Liver (tissue), 9 donors: Measurements from ENCODE around the gene EXOC6. TPM values are rescaled to one million over a fixed set of nuclear protein-coding genes. Genes with fewer than 3 reads are reported as not detected.

Source experiments
- DNase-seq: peaks from one replicate; pipeline ENCODE4 v3.0.0-alpha.2; 2017; ENCODE audit warnings: low spot score
- H3K27ac ChIP-seq, 2 donors: one replicate each; pipeline ENCODE4 v1.7.0; 2013; ENCODE audit warnings: inconsistent platforms in 2 of 2, low read length in 2 of 2, control low read depth in 1 of 2, low read depth in 1 of 2, mild to moderate bottlenecking in 1 of 2
- H3K27me3 ChIP-seq, 4 donors: one replicate each; pipeline versions ENCODE4 v1.6.1 to v1.7.0; 2013; ENCODE audit warnings: low read length in 3 of 4, inconsistent platforms in 1 of 4, mild to moderate bottlenecking in 1 of 4, moderate library complexity in 1 of 4; ENCODE audit not compliant: control insufficient read depth in 4 of 4, insufficient read depth in 4 of 4
- H3K36me3 ChIP-seq, 4 donors: one replicate each; pipeline versions ENCODE4 v1.6.1 to v1.7.0; 2013; ENCODE audit warnings: low read length in 3 of 4, mild to moderate bottlenecking in 3 of 4, low read depth in 1 of 4, moderate library complexity in 1 of 4; ENCODE audit not compliant: control insufficient read depth in 4 of 4, insufficient read depth in 3 of 4
- H3K4me1 ChIP-seq, 4 donors: one replicate each; pipeline versions ENCODE4 v1.6.1 to v1.7.0; 2013; ENCODE audit warnings: low read length in 3 of 4, mild to moderate bottlenecking in 3 of 4, moderate library complexity in 1 of 4; ENCODE audit not compliant: control insufficient read depth in 4 of 4, insufficient read depth in 4 of 4
- H3K4me3 ChIP-seq, 3 donors: one replicate each; pipeline versions ENCODE4 v1.6.1 to v1.7.0; 2013; ENCODE audit warnings: low read length in 3 of 3, control low read depth in 1 of 3, low read depth in 1 of 3, mild to moderate bottlenecking in 1 of 3
- H3K9ac ChIP-seq, 2 donors: one replicate each; pipeline ENCODE4 v1.7.0; 2013; ENCODE audit warnings: low read length in 2 of 2, mild to moderate bottlenecking in 2 of 2, moderate library complexity in 2 of 2, control low read depth in 1 of 2, low read depth in 1 of 2
- H3K9me3 ChIP-seq, 4 donors: one replicate each; pipeline versions ENCODE4 v1.6.1 to v1.7.0; 2013; ENCODE audit warnings: low read length in 3 of 4; ENCODE audit not compliant: control insufficient read depth in 4 of 4
- ATF3 ChIP-seq: IDR thresholded peaks from 2 replicates; pipeline ENCODE4 v1.6.1; 2016; ENCODE audit warnings: antibody characterized with exemption
- CTCF ChIP-seq: fragments of 150-350 bp; IDR thresholded peaks from 2 replicates; pipeline ENCODE4 v1.5.1; 2017; ENCODE audit warnings: improper control_type of control experiment, low read depth, low read length; ENCODE audit not compliant: missing input control
- EGR1 ChIP-seq, 2 donors: IDR thresholded peaks; 2 replicates each; pipeline ENCODE4 v1.6.1; 2016 to 2018; ENCODE audit warnings: antibody characterized with exemption in 2 of 2, low read depth in 2 of 2
- FOXA1 ChIP-seq: IDR thresholded peaks from 2 replicates; pipeline ENCODE4 v1.6.1; 2016; ENCODE audit warnings: antibody characterized with exemption
- FOXA2 ChIP-seq: IDR thresholded peaks from 2 replicates; pipeline ENCODE4 v1.6.1; 2016; ENCODE audit warnings: antibody characterized with exemption
- GABPA ChIP-seq, 2 donors: IDR thresholded peaks in 1 of 2; conservative IDR thresholded peaks in 1 of 2; 2 replicates each; pipeline ENCODE4 v1.6.1; 2016; ENCODE audit warnings: antibody characterized with exemption in 2 of 2, mild to moderate bottlenecking in 1 of 2, moderate library complexity in 1 of 2
- HNF4A ChIP-seq, 2 donors: conservative IDR thresholded peaks; 2 replicates each; pipeline ENCODE4 v1.6.1; 2016; ENCODE audit warnings: antibody characterized with exemption in 2 of 2, mild to moderate bottlenecking in 2 of 2
- HNF4G ChIP-seq: IDR thresholded peaks from 2 replicates; pipeline ENCODE4 v1.6.1; 2016; ENCODE audit warnings: antibody characterized with exemption
- JUND ChIP-seq, 2 donors: IDR thresholded peaks; 2 replicates each; pipeline ENCODE4 v1.6.1; 2016; ENCODE audit warnings: antibody characterized with exemption in 2 of 2
- NR2F2 ChIP-seq: IDR thresholded peaks from 2 replicates; pipeline ENCODE4 v1.6.1; 2016; ENCODE audit warnings: antibody characterized with exemption
- RAD21 ChIP-seq, 2 donors: IDR thresholded peaks; 2 replicates each; pipeline ENCODE4 v1.6.1; 2016; ENCODE audit warnings: antibody characterized with exemption in 2 of 2, mild to moderate bottlenecking in 2 of 2
- RXRA ChIP-seq, 2 donors: IDR thresholded peaks; 2 replicates each; pipeline ENCODE4 v1.6.1; 2017 to 2018; ENCODE audit warnings: antibody characterized with exemption in 2 of 2, mild to moderate bottlenecking in 1 of 2
- SP1 ChIP-seq: IDR thresholded peaks from 2 replicates; pipeline ENCODE4 v1.6.1; 2018; ENCODE audit warnings: antibody characterized with exemption, mild to moderate bottlenecking
- TAF1 ChIP-seq: conservative IDR thresholded peaks from 2 replicates; pipeline ENCODE4 v1.6.1; 2016; ENCODE audit warnings: antibody characterized with exemption, mild to moderate bottlenecking
- YY1 ChIP-seq: IDR thresholded peaks from 2 replicates; pipeline ENCODE4 v1.6.1; 2016; ENCODE audit warnings: antibody characterized with exemption, mild to moderate bottlenecking
- WGBS: extraction: QIAGEN DNeasy Blood & Tissue Kit; methylation state at CpG from one replicate; pipeline ENCODE4 v1.1.7; 2013; 5-methylcytosine and 5-hydroxymethylcytosine counted together
- polyA plus RNA-seq, 2 donors: library from polyadenylated mRNA; stranded (reverse) in 1 of 2; unstranded in 1 of 2; fragments of 200-250 nt in 1 of 2; fragments of >200 nt in 1 of 2; fragmentation: Nextera tagmentation in 1 of 2; extraction: Ambion mirVana in 1 of 2; gene quantifications; one replicate each; pipeline versions ENCODE4 v1.2.1 to v1.2.3, GENCODE V29; 2013 to 2015
- total RNA-seq, 2 donors: library from RNA; depleted of rRNA; stranded (reverse); fragments of >200 nt; gene quantifications; one replicate each; pipeline ENCODE4 v1.2.3, GENCODE V29; 2014
- TF ChIP-seq, protein P1 (sequence below): IDR thresholded peaks from 2 replicates; pipeline ENCODE4 v1.6.1; 2016; ENCODE audit warnings: antibody characterized with exemption
- TF ChIP-seq, protein P2 (sequence below): IDR thresholded peaks from 2 replicates; pipeline ENCODE4 v1.6.1; 2016; ENCODE audit warnings: antibody characterized with exemption, mild to moderate bottlenecking
- donor health status: healthy.
- donor health status: healthy.
- donor health status: healthy.
- donor health status: healthy.
- donor health status: healthy.

The EXOC6 gene
- total and polyA plus RNA-seq, 4 donors, result 6.5 to 35.4 (median 8.4) TPM

DNA sequence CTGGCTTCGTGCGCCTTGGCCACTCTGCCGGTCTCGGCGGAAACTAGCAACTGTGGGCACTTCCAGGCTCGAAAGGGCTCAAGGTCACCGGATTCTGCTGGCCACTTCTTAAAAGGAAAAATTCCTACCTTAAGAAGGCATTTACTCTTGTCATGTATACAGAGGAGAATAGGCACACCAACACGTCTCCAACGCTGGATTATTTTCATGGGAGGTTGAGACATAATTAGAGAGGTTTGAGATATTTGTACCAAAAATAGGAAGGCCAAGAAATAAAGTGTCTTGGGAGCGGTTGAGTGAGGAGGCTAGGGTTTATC lies 220.9 kb downstream of the EXOC6 start:
- H3K27me3 ChIP-seq, result peaks cover 4 to 12% (median 6%) of the 10 kb centered on the region in 4 donors

More for the DNA sequence above, 220.9 kb downstream of the EXOC6 start:
- Histone ChIP-seq H3K9me3 (no peaks in the 10 kb centered on the region), H3K4me1 (peaks cover 24 to 54% (median 40%) of the 10 kb centered on the region in 4 donors), H3K9ac (no peak overlapping the region), H3K36me3 (no peaks in the 10 kb centered on the region), H3K27ac (no peak overlapping the region), H3K4me3 (no peak overlapping the region)
- TF ChIP-seq CTCF, result no peak
- no peak for TF ChIP-seq NR2F2
- no peak for TF ChIP-seq HNF4G
- TF ChIP-seq FOXA2, result no peak
- TF ChIP-seq GABPA (IDR thresholded peaks at IDR 0.05 in 1 of 2, conservative IDR thresholded peaks at IDR 0.05 in 1 of 2), result no peak
- no peak for TF ChIP-seq RXRA (IDR thresholded peaks at IDR 0.05)
- no peak for TF ChIP-seq YY1
- TF ChIP-seq, protein P1, sequence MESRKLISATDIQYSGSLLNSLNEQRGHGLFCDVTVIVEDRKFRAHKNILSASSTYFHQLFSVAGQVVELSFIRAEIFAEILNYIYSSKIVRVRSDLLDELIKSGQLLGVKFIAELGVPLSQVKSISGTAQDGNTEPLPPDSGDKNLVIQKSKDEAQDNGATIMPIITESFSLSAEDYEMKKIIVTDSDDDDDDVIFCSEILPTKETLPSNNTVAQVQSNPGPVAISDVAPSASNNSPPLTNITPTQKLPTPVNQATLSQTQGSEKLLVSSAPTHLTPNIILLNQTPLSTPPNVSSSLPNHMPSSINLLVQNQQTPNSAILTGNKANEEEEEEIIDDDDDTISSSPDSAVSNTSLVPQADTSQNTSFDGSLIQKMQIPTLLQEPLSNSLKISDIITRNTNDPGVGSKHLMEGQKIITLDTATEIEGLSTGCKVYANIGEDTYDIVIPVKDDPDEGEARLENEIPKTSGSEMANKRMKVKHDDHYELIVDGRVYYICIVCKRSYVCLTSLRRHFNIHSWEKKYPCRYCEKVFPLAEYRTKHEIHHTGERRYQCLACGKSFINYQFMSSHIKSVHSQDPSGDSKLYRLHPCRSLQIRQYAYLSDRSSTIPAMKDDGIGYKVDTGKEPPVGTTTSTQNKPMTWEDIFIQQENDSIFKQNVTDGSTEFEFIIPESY, result no peak
- no peak for TF ChIP-seq ATF3
- TF ChIP-seq, protein P2, sequence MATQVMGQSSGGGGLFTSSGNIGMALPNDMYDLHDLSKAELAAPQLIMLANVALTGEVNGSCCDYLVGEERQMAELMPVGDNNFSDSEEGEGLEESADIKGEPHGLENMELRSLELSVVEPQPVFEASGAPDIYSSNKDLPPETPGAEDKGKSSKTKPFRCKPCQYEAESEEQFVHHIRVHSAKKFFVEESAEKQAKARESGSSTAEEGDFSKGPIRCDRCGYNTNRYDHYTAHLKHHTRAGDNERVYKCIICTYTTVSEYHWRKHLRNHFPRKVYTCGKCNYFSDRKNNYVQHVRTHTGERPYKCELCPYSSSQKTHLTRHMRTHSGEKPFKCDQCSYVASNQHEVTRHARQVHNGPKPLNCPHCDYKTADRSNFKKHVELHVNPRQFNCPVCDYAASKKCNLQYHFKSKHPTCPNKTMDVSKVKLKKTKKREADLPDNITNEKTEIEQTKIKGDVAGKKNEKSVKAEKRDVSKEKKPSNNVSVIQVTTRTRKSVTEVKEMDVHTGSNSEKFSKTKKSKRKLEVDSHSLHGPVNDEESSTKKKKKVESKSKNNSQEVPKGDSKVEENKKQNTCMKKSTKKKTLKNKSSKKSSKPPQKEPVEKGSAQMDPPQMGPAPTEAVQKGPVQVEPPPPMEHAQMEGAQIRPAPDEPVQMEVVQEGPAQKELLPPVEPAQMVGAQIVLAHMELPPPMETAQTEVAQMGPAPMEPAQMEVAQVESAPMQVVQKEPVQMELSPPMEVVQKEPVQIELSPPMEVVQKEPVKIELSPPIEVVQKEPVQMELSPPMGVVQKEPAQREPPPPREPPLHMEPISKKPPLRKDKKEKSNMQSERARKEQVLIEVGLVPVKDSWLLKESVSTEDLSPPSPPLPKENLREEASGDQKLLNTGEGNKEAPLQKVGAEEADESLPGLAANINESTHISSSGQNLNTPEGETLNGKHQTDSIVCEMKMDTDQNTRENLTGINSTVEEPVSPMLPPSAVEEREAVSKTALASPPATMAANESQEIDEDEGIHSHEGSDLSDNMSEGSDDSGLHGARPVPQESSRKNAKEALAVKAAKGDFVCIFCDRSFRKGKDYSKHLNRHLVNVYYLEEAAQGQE, result no peak
- TF ChIP-seq RAD21 (IDR thresholded peaks at IDR 0.05), result no peak
- no peak for TF ChIP-seq JUND (IDR thresholded peaks at IDR 0.05)
- no peak for TF ChIP-seq HNF4A (conservative IDR thresholded peaks at IDR 0.05)
- no peak for TF ChIP-seq EGR1 (IDR thresholded peaks at IDR 0.05; ENCODE audit: low read depth in 2 of 2)
- TF ChIP-seq SP1, result no peak
- TF ChIP-seq TAF1, result no peak
- no peak for TF ChIP-seq FOXA1
- 42% methylated on average over 10 of the region's 10 CpGs for WGBS
- no peak for DNase-seq
